Measurements from ENCODE around the gene ARHGAP35.

- TF ChIP-seq GABPA (IDR thresholded peaks at IDR 0.05; ENCODE audit: low read depth) (no peak), RELA (IDR thresholded peaks at IDR 0.05; ENCODE audit: borderline replicate concordance, partially characterized antibody) (no peak), CTCF (IDR thresholded peaks at IDR 0.05 in 2 of 3, conservative IDR thresholded peaks at IDR 0.05 in 1 of 3; ENCODE audit: control insufficient read depth in 2 of 3, extremely low read depth in 1 of 3, insufficient read depth in 1 of 3, low read depth in 3 of 3, low read length in 3 of 3) (no peak), YY1 (IDR thresholded peaks at IDR 0.05; ENCODE audit: low read depth, low read length) (no peak), RAD21 (IDR thresholded peaks at IDR 0.05; ENCODE audit: insufficient read depth, low read depth, low read length) (no peak), CEBPB (IDR thresholded peaks at IDR 0.05; ENCODE audit: borderline replicate concordance in 1 of 2, low read depth in 2 of 2, low read length in 2 of 2) (no peak), FOS (IDR thresholded peaks at IDR 0.05; ENCODE audit: borderline replicate concordance, extremely low read depth, insufficient read length) (no peak), ZNF207 (IDR thresholded peaks at IDR 0.05; ENCODE audit: borderline replicate concordance) (no peak), EP300 (IDR thresholded peaks at IDR 0.05; ENCODE audit: borderline replicate concordance in 1 of 2, control insufficient read depth in 1 of 2, low read depth in 2 of 2, low read length in 2 of 2) (no peak), NR2C1 (IDR thresholded peaks at IDR 0.05) (no peak), EGR1 (IDR thresholded peaks at IDR 0.05; ENCODE audit: borderline replicate concordance in 1 of 2, low read depth in 2 of 2, low read length in 2 of 2) (no peak)
These were observed 19.2 kb upstream of the ARHGAP35 start for GRCh38 chr19:46841458-46842083.

Measured in GM12878 (cell line).